Thyroid gland (tissue), 4 donors: ENCODE measurements around the gene VPREB1. TPM values are rescaled to one million over a fixed set of nuclear protein-coding genes. Genes with fewer than 3 reads are reported as not detected.

Experiments used
- DNase-seq, 2 donors: peaks; one replicate each; pipeline ENCODE4 v3.0.0-alpha.2; 2019
- H3K27ac ChIP-seq, 3 donors: fragments of 200-600 bp; sonication (generic); 1 replicate in 2 of 3; 2 replicates in 1 of 3; pipeline ENCODE4 v1.5.1; 2016 to 2019; ENCODE audit warnings: mild to moderate bottlenecking in 1 of 3, moderate library complexity in 1 of 3
- H3K27me3 ChIP-seq: fragments of 200-600 bp; sonication (generic); one replicate; pipeline ENCODE4 v1.5.1; 2019
- H3K36me3 ChIP-seq, 2 donors: fragments of 200-600 bp; sonication (generic); one replicate each; pipeline ENCODE4 v1.5.1; 2016 to 2019
- H3K4me1 ChIP-seq, 2 donors: fragments of 200-600 bp; sonication (generic); one replicate each; pipeline ENCODE4 v1.5.1; 2017 to 2019
- H3K4me3 ChIP-seq, 3 donors: fragments of 200-600 bp; sonication (generic); replicated peaks in 1 of 3; 1 replicate in 2 of 3; 2 replicates in 1 of 3; pipeline ENCODE4 v1.5.1; 2016; ENCODE audit warnings: mild to moderate bottlenecking in 1 of 3
- H3K9me3 ChIP-seq: fragments of 200-600 bp; sonication (generic); one replicate; pipeline ENCODE4 v1.5.1; 2017
- CTCF ChIP-seq, 6 experiments: fragments of 200-600 bp in 3 of 6; fragments of 450-650 bp in 3 of 6; sonication (generic) in 3 of 6; IDR thresholded peaks; one replicate each; pipeline ENCODE4 v1.5.1; 2016 to 2019; ENCODE audit warnings: antibody characterized with exemption in 6 of 6, mild to moderate bottlenecking in 2 of 6, inconsistent platforms in 1 of 6, moderate library complexity in 1 of 6
- POLR2A ChIP-seq, 2 donors: fragments of 450-650 bp; IDR thresholded peaks; one replicate each; pipeline ENCODE4 v1.6.1; 2017; ENCODE audit warnings: antibody characterized with exemption in 2 of 2, mild to moderate bottlenecking in 2 of 2, moderate library complexity in 1 of 2
- WGBS, 2 donors: methylation state at CpG; one replicate each; pipeline ENCODE4 v1.1.5; 2017; 5-methylcytosine and 5-hydroxymethylcytosine counted together
- intact Hi-C: fragments of 100-400 bp; cut with DNase I; formaldehyde crosslinking; loops from one replicate; pipeline ENCODE4 v1.15.1; 2023
- total RNA-seq, 4 donors: library from RNA; depleted of rRNA; stranded (reverse); fragments of >200 nt; gene quantifications; one replicate each; pipeline ENCODE4 v1.2.3, GENCODE V29; 2016

The VPREB1 gene
- total RNA-seq, 4 donors from 2014 or later: not detected

GRCh38 chr22:22229683-22230420, 14.7 kb upstream of the VPREB1 start:
- TF ChIP-seq CTCF (IDR thresholded peaks at IDR 0.05): no peak
- no peak for TF ChIP-seq POLR2A (IDR thresholded peaks at IDR 0.05)
- Histone ChIP-seq H3K9me3 (no peaks in the 10 kb centered on the region), H3K27ac (no peak overlapping the region), H3K36me3 (no peaks in the 10 kb centered on the region), H3K4me1 (no peaks in the 10 kb centered on the region), H3K4me3 (no peak overlapping the region), H3K27me3 (no peaks in the 10 kb centered on the region)
- intact Hi-C loops: no loop called here
- WGBS, 2 donors: 50 to 60% methylated on average over 6 of the region's 6 CpGs
- peak; percentile 51 to 52 for DNase-seq

GRCh38 chr22:22230438-22230837, 14.1 kb upstream of the VPREB1 start:
- 81 to 86% methylated on average over 5 to 7 of the region's 9 CpGs for WGBS, 2 donors
- TF ChIP-seq CTCF (IDR thresholded peaks at IDR 0.05): no peak
- no peak for TF ChIP-seq POLR2A (IDR thresholded peaks at IDR 0.05)
- Histone ChIP-seq H3K9me3 (no peaks in the 10 kb centered on the region), H3K27ac (no peak overlapping the region), H3K27me3 (no peaks in the 10 kb centered on the region), H3K4me3 (no peak overlapping the region), H3K36me3 (no peaks in the 10 kb centered on the region), H3K4me1 (no peaks in the 10 kb centered on the region)
- no peak for DNase-seq
- intact Hi-C loops: no loop called here

- Histone ChIP-seq H3K4me3 (no peak overlapping the region), H3K36me3 (no peaks in the 10 kb centered on the region), H3K4me1 (no peaks in the 10 kb centered on the region), H3K9me3 (no peaks in the 10 kb centered on the region), H3K27ac (no peak overlapping the region), H3K27me3 (no peaks in the 10 kb centered on the region)
- intact Hi-C loops: no loop called here
- 92% methylated on average over 5 of the region's 5 CpGs for WGBS, 2 donors
- no peak for DNase-seq
- no peak for TF ChIP-seq CTCF (IDR thresholded peaks at IDR 0.05)
- TF ChIP-seq POLR2A (IDR thresholded peaks at IDR 0.05): no peak
These were observed 11.5 kb upstream of the VPREB1 start for GRCh38 chr22:22233081-22233480.

GRCh38 chr22:22235558-22235957, 9.0 kb upstream of the VPREB1 start:
- H3K4me1 ChIP-seq: no peaks in the 10 kb centered on the region
- intact Hi-C loops: no loop called here
- peak; percentile 48 to 53 for DNase-seq
- H3K36me3 ChIP-seq: no peaks in the 10 kb centered on the region
- WGBS, 2 donors: 13 to 33% methylated on average over 1 to 2 of the region's 2 CpGs
- H3K9me3 ChIP-seq: no peaks in the 10 kb centered on the region
- peak in 2 of 6 experiments; percentile 44 to 49 for TF ChIP-seq CTCF (IDR thresholded peaks at IDR 0.05)
- TF ChIP-seq POLR2A (IDR thresholded peaks at IDR 0.05): no peak
- no peak overlapping the region for H3K27ac ChIP-seq
- H3K4me3 ChIP-seq: no peak overlapping the region
- H3K27me3 ChIP-seq: no peaks in the 10 kb centered on the region

- WGBS, 2 donors: 61 to 88% methylated on average over 4 of the region's 4 CpGs
- TF ChIP-seq POLR2A (IDR thresholded peaks at IDR 0.05): no peak
- TF ChIP-seq CTCF (IDR thresholded peaks at IDR 0.05): no peak
These were observed 7.1 kb upstream of the VPREB1 start for GRCh38 chr22:22237521-22237920.

More at GRCh38 chr22:22237521-22237920, 7.1 kb upstream of the VPREB1 start:
- no peaks in the 10 kb centered on the region for H3K9me3 ChIP-seq
- DNase-seq: no peak
- no peaks in the 10 kb centered on the region for H3K36me3 ChIP-seq
- H3K27ac ChIP-seq: no peak overlapping the region
- no peaks in the 10 kb centered on the region for H3K4me1 ChIP-seq
- intact Hi-C loops: no loop called here
- H3K27me3 ChIP-seq: no peaks in the 10 kb centered on the region
- H3K4me3 ChIP-seq: no peak overlapping the region
